Measurements from ENCODE around the gene JARID2. TPM values are rescaled to one million over a fixed set of nuclear protein-coding genes. Genes with fewer than 3 reads are reported as not detected.

The JARID2 gene
- total and polyA plus RNA-seq, 3 experiments from 2014 or later, result 12.0 to 25.5 (median 25.0) TPM

- CTCF ChIA-PET, result interaction anchor here (0.6 kb wide), 1 partner anchor 130 kb away, joined by 3 read pairs; no protein-coding TSS in a partner anchor
- Mint-ChIP-seq H3K4me3 (no peak overlapping the region), H3K9me3 (no peaks in the 10 kb centered on the region), H3K4me1 (peaks cover 52 to 74% (median 67%) of the 10 kb centered on the region in 3 donors), H3K27ac (peak overlapping the region in 1 of 8 donors; percentile 43), H3K36me3 (peaks cover 0 to 11% (median 8%) of the 10 kb centered on the region in 3 donors), H3K27me3 (no peaks in the 10 kb centered on the region)
- no peak overlapping the region for H3K27ac ChIP-seq (ENCODE audit: low read depth, low read length)
- no peaks in the 10 kb centered on the region for H3K27me3 ChIP-seq (ENCODE audit: insufficient read depth, low read length, poor library complexity, severe bottlenecking)
- no peaks in the 10 kb centered on the region for H3K9me3 ChIP-seq (ENCODE audit: low read length)
- H3K4me1 ChIP-seq (ENCODE audit: insufficient read depth, low read length), result peaks cover 20% of the 10 kb centered on the region
- POLR2A ChIA-PET, result no interaction called here
- H3K4me3 ChIP-seq (ENCODE audit: low read length), result no peak overlapping the region
- DNase-seq, result no peak
- no peaks in the 10 kb centered on the region for H3K36me3 ChIP-seq (ENCODE audit: insufficient read depth, low read length)
Observed at GRCh38 chr6:15356937-15357336, 111.1 kb downstream of the JARID2 start.

- DNase-seq, result no peak
- Histone ChIP-seq H3K4me1 (ENCODE audit: insufficient read depth, low read length) (peaks cover 26% of the 10 kb centered on the region), H3K27ac (ENCODE audit: low read depth, low read length) (no peak overlapping the region), H3K27me3 (ENCODE audit: insufficient read depth, low read length, poor library complexity, severe bottlenecking) (no peaks in the 10 kb centered on the region), H3K4me3 (ENCODE audit: low read length) (no peak overlapping the region), H3K36me3 (ENCODE audit: insufficient read depth, low read length) (no peaks in the 10 kb centered on the region), H3K9me3 (ENCODE audit: low read length) (no peaks in the 10 kb centered on the region)
- Mint-ChIP-seq H3K4me1 (peaks cover 46 to 65% (median 59%) of the 10 kb centered on the region in 3 donors), H3K4me3 (no peak overlapping the region), H3K27me3 (no peaks in the 10 kb centered on the region), H3K27ac (peak overlapping the region in 2 of 8 donors; percentile 2 to 31), H3K9me3 (no peaks in the 10 kb centered on the region), H3K36me3 (peaks cover 0 to 11% (median 8%) of the 10 kb centered on the region in 3 donors)
- POLR2A ChIA-PET, result no interaction called here
- CTCF ChIA-PET, result interaction anchor here (0.6 kb wide), 1 partner anchor 131 kb away, joined by 3 read pairs; no protein-coding TSS in a partner anchor
Observed at GRCh38 chr6:15357782-15358181, 111.9 kb downstream of the JARID2 start.

GRCh38 chr6:15358579-15359327 is 112.9 kb downstream of the JARID2 start:
- H3K4me3 Mint-ChIP-seq, result no peak overlapping the region

GRCh38 chr6:15359335-15359862 is 113.5 kb downstream of the JARID2 start:
- peaks cover 34% of the 10 kb centered on the region for H3K4me1 ChIP-seq (ENCODE audit: insufficient read depth, low read length)
- H3K27me3 Mint-ChIP-seq, result no peaks in the 10 kb centered on the region
- no peak overlapping the region for H3K4me3 ChIP-seq (ENCODE audit: low read length)
- CTCF ChIA-PET, result interaction anchor here (1.2 kb wide), 1 partner anchor 12 kb away, joined by 3 read pairs; no protein-coding TSS in a partner anchor
- peak overlapping the region in 2 of 8 donors; percentile 62 to 86 for H3K27ac Mint-ChIP-seq
- peaks cover 33 to 49% (median 43%) of the 10 kb centered on the region in 3 donors for H3K4me1 Mint-ChIP-seq
- H3K9me3 Mint-ChIP-seq, result no peaks in the 10 kb centered on the region
- H3K27me3 ChIP-seq (ENCODE audit: insufficient read depth, low read length, poor library complexity, severe bottlenecking), result no peaks in the 10 kb centered on the region
- H3K36me3 ChIP-seq (ENCODE audit: insufficient read depth, low read length), result no peaks in the 10 kb centered on the region
- DNase-seq, result no peak
- POLR2A ChIA-PET, result no interaction called here
- no peak overlapping the region for H3K27ac ChIP-seq (ENCODE audit: low read depth, low read length)
- no peak overlapping the region for H3K4me3 Mint-ChIP-seq
- peaks cover 0 to 9% (median 5%) of the 10 kb centered on the region in 3 donors for H3K36me3 Mint-ChIP-seq
- H3K9me3 ChIP-seq (ENCODE audit: low read length), result no peaks in the 10 kb centered on the region

More at GRCh38 chr6:15358579-15359327, 112.9 kb downstream of the JARID2 start:
- Histone ChIP-seq H3K4me3 (ENCODE audit: low read length) (no peak overlapping the region), H3K4me1 (ENCODE audit: insufficient read depth, low read length) (peaks cover 34% of the 10 kb centered on the region), H3K27ac (ENCODE audit: low read depth, low read length) (no peak overlapping the region), H3K27me3 (ENCODE audit: insufficient read depth, low read length, poor library complexity, severe bottlenecking) (no peaks in the 10 kb centered on the region), H3K36me3 (ENCODE audit: insufficient read depth, low read length) (no peaks in the 10 kb centered on the region), H3K9me3 (ENCODE audit: low read length) (no peaks in the 10 kb centered on the region)
- no peaks in the 10 kb centered on the region for H3K27me3 Mint-ChIP-seq
- ChIA-PET POLR2A (no interaction called here), CTCF (interaction anchor here (1.2 kb wide), 1 partner anchor 11 kb away, joined by 3 read pairs; no protein-coding TSS in a partner anchor)
- H3K27ac Mint-ChIP-seq, result peak overlapping the region in 3 of 8 donors; percentile 24 to 80 (median 61)
- DNase-seq, result no peak
- peaks cover 0 to 11% (median 5%) of the 10 kb centered on the region in 3 donors for H3K36me3 Mint-ChIP-seq
- no peaks in the 10 kb centered on the region for H3K9me3 Mint-ChIP-seq
- peaks cover 38 to 56% (median 49%) of the 10 kb centered on the region in 3 donors for H3K4me1 Mint-ChIP-seq

- DNase-seq, result no peak
- Histone ChIP-seq H3K27me3 (ENCODE audit: insufficient read depth, low read length, poor library complexity, severe bottlenecking) (no peaks in the 10 kb centered on the region), H3K27ac (ENCODE audit: low read depth, low read length) (no peak overlapping the region), H3K4me1 (ENCODE audit: insufficient read depth, low read length) (peaks cover 40% of the 10 kb centered on the region), H3K36me3 (ENCODE audit: insufficient read depth, low read length) (no peaks in the 10 kb centered on the region), H3K9me3 (ENCODE audit: low read length) (no peaks in the 10 kb centered on the region), H3K4me3 (ENCODE audit: low read length) (no peak overlapping the region)
- peak overlapping the region in 1 of 8 donors; percentile 24 for H3K27ac Mint-ChIP-seq
- no peak overlapping the region for H3K4me3 Mint-ChIP-seq
- H3K27me3 Mint-ChIP-seq, result no peaks in the 10 kb centered on the region
- peaks cover 0 to 9% (median 5%) of the 10 kb centered on the region in 3 donors for H3K36me3 Mint-ChIP-seq
- ChIA-PET POLR2A (no interaction called here), CTCF (no interaction called here)
- no peaks in the 10 kb centered on the region for H3K9me3 Mint-ChIP-seq
- H3K4me1 Mint-ChIP-seq, result peaks cover 34 to 49% (median 37%) of the 10 kb centered on the region in 3 donors
Observed at GRCh38 chr6:15360300-15360699, 114.4 kb downstream of the JARID2 start.

- peaks cover 48% of the 10 kb centered on the region for H3K4me1 ChIP-seq (ENCODE audit: insufficient read depth, low read length)
- Mint-ChIP-seq H3K36me3 (peaks cover 0 to 6% (median 4%) of the 10 kb centered on the region in 3 donors), H3K9me3 (no peaks in the 10 kb centered on the region), H3K4me3 (no peak overlapping the region), H3K4me1 (peaks cover 30 to 50% (median 37%) of the 10 kb centered on the region in 3 donors), H3K27ac (no peak overlapping the region), H3K27me3 (no peaks in the 10 kb centered on the region)
- H3K4me3 ChIP-seq (ENCODE audit: low read length), result no peak overlapping the region
- no peak overlapping the region for H3K27ac ChIP-seq (ENCODE audit: low read depth, low read length)
- CTCF ChIA-PET, result no interaction called here
- H3K36me3 ChIP-seq (ENCODE audit: insufficient read depth, low read length), result no peaks in the 10 kb centered on the region
- POLR2A ChIA-PET, result interaction anchor here (0.7 kb wide), 1 partner anchor 1149 kb away, joined by 13 read pairs; no protein-coding TSS in a partner anchor
- H3K27me3 ChIP-seq (ENCODE audit: insufficient read depth, low read length, poor library complexity, severe bottlenecking), result no peaks in the 10 kb centered on the region
- DNase-seq, result no peak
- no peaks in the 10 kb centered on the region for H3K9me3 ChIP-seq (ENCODE audit: low read length)
Observed at GRCh38 chr6:15361197-15361596, 115.3 kb downstream of the JARID2 start.

GRCh38 chr6:15362274-15363160 is 116.6 kb downstream of the JARID2 start:
- no peak for DNase-seq
- no peaks in the 10 kb centered on the region for H3K27me3 ChIP-seq (ENCODE audit: insufficient read depth, low read length, poor library complexity, severe bottlenecking)
- ChIA-PET CTCF (no interaction called here), POLR2A (interaction anchor here (0.7 kb wide), 1 partner anchor 155 kb away, joined by 10 read pairs; no protein-coding TSS in a partner anchor)
- no peaks in the 10 kb centered on the region for H3K27me3 Mint-ChIP-seq
- H3K9me3 Mint-ChIP-seq, result no peaks in the 10 kb centered on the region
- no peaks in the 10 kb centered on the region for H3K9me3 ChIP-seq (ENCODE audit: low read length)
- H3K4me1 ChIP-seq (ENCODE audit: insufficient read depth, low read length), result peaks cover 59% of the 10 kb centered on the region
- H3K4me1 Mint-ChIP-seq, result peaks cover 19 to 52% (median 38%) of the 10 kb centered on the region in 3 donors
- no peak overlapping the region for H3K27ac Mint-ChIP-seq
- no peak overlapping the region for H3K27ac ChIP-seq (ENCODE audit: low read depth, low read length)
- H3K36me3 Mint-ChIP-seq, result peaks cover 0 to 4% (median 2%) of the 10 kb centered on the region in 3 donors
- no peak overlapping the region for H3K4me3 ChIP-seq (ENCODE audit: low read length)
- H3K4me3 Mint-ChIP-seq, result no peak overlapping the region
- H3K36me3 ChIP-seq (ENCODE audit: insufficient read depth, low read length), result no peaks in the 10 kb centered on the region
